Measurements from ENCODE around the gene CCDC15.

DNA sequence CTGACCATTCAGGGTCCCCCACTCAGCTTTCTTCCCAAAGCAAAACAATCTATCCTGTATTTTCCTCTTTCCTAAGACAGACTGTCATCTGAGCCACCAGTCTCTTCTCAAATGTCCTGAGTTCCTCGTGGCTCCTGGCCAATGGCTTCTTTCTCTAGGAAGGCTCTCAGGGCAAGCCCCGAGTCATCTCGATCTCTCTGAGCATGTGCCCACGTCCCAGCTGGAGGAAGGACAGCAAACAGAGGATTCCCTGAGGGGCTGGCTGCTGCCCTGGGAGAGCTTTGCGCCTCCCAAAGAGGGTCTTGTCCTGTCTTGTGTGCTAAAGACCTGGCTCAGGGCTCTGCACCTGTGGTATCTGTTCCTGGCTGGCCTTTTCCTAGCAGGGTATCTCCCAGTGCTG is 117.4 kb downstream of the CCDC15 start:
- TF ChIP-seq, protein P1, sequence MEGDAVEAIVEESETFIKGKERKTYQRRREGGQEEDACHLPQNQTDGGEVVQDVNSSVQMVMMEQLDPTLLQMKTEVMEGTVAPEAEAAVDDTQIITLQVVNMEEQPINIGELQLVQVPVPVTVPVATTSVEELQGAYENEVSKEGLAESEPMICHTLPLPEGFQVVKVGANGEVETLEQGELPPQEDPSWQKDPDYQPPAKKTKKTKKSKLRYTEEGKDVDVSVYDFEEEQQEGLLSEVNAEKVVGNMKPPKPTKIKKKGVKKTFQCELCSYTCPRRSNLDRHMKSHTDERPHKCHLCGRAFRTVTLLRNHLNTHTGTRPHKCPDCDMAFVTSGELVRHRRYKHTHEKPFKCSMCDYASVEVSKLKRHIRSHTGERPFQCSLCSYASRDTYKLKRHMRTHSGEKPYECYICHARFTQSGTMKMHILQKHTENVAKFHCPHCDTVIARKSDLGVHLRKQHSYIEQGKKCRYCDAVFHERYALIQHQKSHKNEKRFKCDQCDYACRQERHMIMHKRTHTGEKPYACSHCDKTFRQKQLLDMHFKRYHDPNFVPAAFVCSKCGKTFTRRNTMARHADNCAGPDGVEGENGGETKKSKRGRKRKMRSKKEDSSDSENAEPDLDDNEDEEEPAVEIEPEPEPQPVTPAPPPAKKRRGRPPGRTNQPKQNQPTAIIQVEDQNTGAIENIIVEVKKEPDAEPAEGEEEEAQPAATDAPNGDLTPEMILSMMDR (IDR thresholded peaks at IDR 0.05) = no peak
- TF ChIP-seq POLR2A (IDR thresholded peaks at IDR 0.05) (no peak), EP300 (IDR thresholded peaks at IDR 0.05) (no peak)

Data from ovary (tissue), 3 donors.